Measurements from ENCODE around the gene SMCO4.

SMCO4 gene

GRCh38 chr11:93552874-93553273, 9.7 kb upstream of the SMCO4 start:
- FAIRE-seq, result no peak
- TF ChIP-seq POLR2A (IDR thresholded peaks at IDR 0.05; ENCODE audit: low read depth, low read length) (no peak), POLR2AphosphoS5 (IDR thresholded peaks at IDR 0.05; ENCODE audit: low read depth, low read length) (no peak), TAF1 (IDR thresholded peaks at IDR 0.05; ENCODE audit: borderline replicate concordance, low read depth, low read length) (no peak)
- DNase-seq (ENCODE audit: insufficient read length), result no peak

GRCh38 chr11:93549976-93550375, 6.8 kb upstream of the SMCO4 start:
- TF ChIP-seq POLR2AphosphoS5 (IDR thresholded peaks at IDR 0.05; ENCODE audit: low read depth, low read length), result no peak
- no peak for TF ChIP-seq TAF1 (IDR thresholded peaks at IDR 0.05; ENCODE audit: borderline replicate concordance, low read depth, low read length)
- TF ChIP-seq POLR2A (IDR thresholded peaks at IDR 0.05; ENCODE audit: low read depth, low read length), result no peak
- FAIRE-seq, result no peak
- no peak for DNase-seq (ENCODE audit: insufficient read length)

GRCh38 chr11:93548679-93549319, 5.6 kb upstream of the SMCO4 start:
- DNase-seq (ENCODE audit: insufficient read length) (no peak), FAIRE-seq (no peak)
- TF ChIP-seq POLR2A (IDR thresholded peaks at IDR 0.05; ENCODE audit: low read depth, low read length), result no peak
- TF ChIP-seq POLR2AphosphoS5 (IDR thresholded peaks at IDR 0.05; ENCODE audit: low read depth, low read length), result no peak
- TF ChIP-seq TAF1 (IDR thresholded peaks at IDR 0.05; ENCODE audit: borderline replicate concordance, low read depth, low read length), result no peak

GRCh38 chr11:93547773-93548172, 4.6 kb upstream of the SMCO4 start:
- DNase-seq (ENCODE audit: insufficient read length), result no peak
- TF ChIP-seq TAF1 (IDR thresholded peaks at IDR 0.05; ENCODE audit: borderline replicate concordance, low read depth, low read length), result no peak
- TF ChIP-seq POLR2A (IDR thresholded peaks at IDR 0.05; ENCODE audit: low read depth, low read length), result no peak
- FAIRE-seq, result no peak

GRCh38 chr11:93547028-93547427, 3.8 kb upstream of the SMCO4 start:
- no peak for TF ChIP-seq TAF1 (IDR thresholded peaks at IDR 0.05; ENCODE audit: borderline replicate concordance, low read depth, low read length)
- TF ChIP-seq POLR2AphosphoS5 (IDR thresholded peaks at IDR 0.05; ENCODE audit: low read depth, low read length), result no peak
- TF ChIP-seq POLR2A (IDR thresholded peaks at IDR 0.05; ENCODE audit: low read depth, low read length), result no peak
- FAIRE-seq (no peak), DNase-seq (ENCODE audit: insufficient read length) (no peak)

- TF ChIP-seq TAF1 (IDR thresholded peaks at IDR 0.05; ENCODE audit: borderline replicate concordance, low read depth, low read length) (no peak), POLR2A (IDR thresholded peaks at IDR 0.05; ENCODE audit: low read depth, low read length) (no peak), POLR2AphosphoS5 (IDR thresholded peaks at IDR 0.05; ENCODE audit: low read depth, low read length) (no peak)
- no peak for DNase-seq (ENCODE audit: insufficient read length)
- no peak for FAIRE-seq
Observed at GRCh38 chr11:93545566-93545965, 2.4 kb upstream of the SMCO4 start.

- TF ChIP-seq POLR2A (IDR thresholded peaks at IDR 0.05; ENCODE audit: low read depth, low read length) (no peak), TAF1 (IDR thresholded peaks at IDR 0.05; ENCODE audit: borderline replicate concordance, low read depth, low read length) (no peak), POLR2AphosphoS5 (IDR thresholded peaks at IDR 0.05; ENCODE audit: low read depth, low read length) (no peak)
- FAIRE-seq (no peak), DNase-seq (ENCODE audit: insufficient read length) (peak; percentile 32)
Observed at GRCh38 chr11:93542811-93543229, 371 bp downstream of the SMCO4 start.

GRCh38 chr11:93541884-93542810, 1.0 kb downstream of the SMCO4 start:
- FAIRE-seq, result peak; percentile 87
- DNase-seq (ENCODE audit: insufficient read length), result peak; percentile 46
- TF ChIP-seq TAF1 (IDR thresholded peaks at IDR 0.05; ENCODE audit: borderline replicate concordance, low read depth, low read length), result no peak
- TF ChIP-seq POLR2AphosphoS5 (IDR thresholded peaks at IDR 0.05; ENCODE audit: low read depth, low read length), result no peak

GRCh38 chr11:93540896-93541553, 2.2 kb downstream of the SMCO4 start:
- no peak for FAIRE-seq
- TF ChIP-seq POLR2A (IDR thresholded peaks at IDR 0.05; ENCODE audit: low read depth, low read length), result no peak
- TF ChIP-seq POLR2AphosphoS5 (IDR thresholded peaks at IDR 0.05; ENCODE audit: low read depth, low read length), result no peak
- no peak for TF ChIP-seq TAF1 (IDR thresholded peaks at IDR 0.05; ENCODE audit: borderline replicate concordance, low read depth, low read length)

GRCh38 chr11:93540337-93540736, 2.9 kb downstream of the SMCO4 start:
- FAIRE-seq (no peak), DNase-seq (ENCODE audit: insufficient read length) (no peak)
- no peak for TF ChIP-seq TAF1 (IDR thresholded peaks at IDR 0.05; ENCODE audit: borderline replicate concordance, low read depth, low read length)
- no peak for TF ChIP-seq POLR2A (IDR thresholded peaks at IDR 0.05; ENCODE audit: low read depth, low read length)
- no peak for TF ChIP-seq POLR2AphosphoS5 (IDR thresholded peaks at IDR 0.05; ENCODE audit: low read depth, low read length)

More at GRCh38 chr11:93540896-93541553, 2.2 kb downstream of the SMCO4 start:
- DNase-seq (ENCODE audit: insufficient read length), result no peak

GRCh38 chr11:93537767-93538261, 5.4 kb downstream of the SMCO4 start:
- FAIRE-seq (no peak), DNase-seq (ENCODE audit: insufficient read length) (no peak)
- TF ChIP-seq POLR2A (IDR thresholded peaks at IDR 0.05; ENCODE audit: low read depth, low read length), result no peak
- no peak for TF ChIP-seq POLR2AphosphoS5 (IDR thresholded peaks at IDR 0.05; ENCODE audit: low read depth, low read length)
- no peak for TF ChIP-seq TAF1 (IDR thresholded peaks at IDR 0.05; ENCODE audit: borderline replicate concordance, low read depth, low read length)
